ENCODE results near the gene ZNF101.
A peak's percentile ranks its signal among the peaks of the same experiment; 100 is the strongest.

The ZNF101 gene

DNA sequence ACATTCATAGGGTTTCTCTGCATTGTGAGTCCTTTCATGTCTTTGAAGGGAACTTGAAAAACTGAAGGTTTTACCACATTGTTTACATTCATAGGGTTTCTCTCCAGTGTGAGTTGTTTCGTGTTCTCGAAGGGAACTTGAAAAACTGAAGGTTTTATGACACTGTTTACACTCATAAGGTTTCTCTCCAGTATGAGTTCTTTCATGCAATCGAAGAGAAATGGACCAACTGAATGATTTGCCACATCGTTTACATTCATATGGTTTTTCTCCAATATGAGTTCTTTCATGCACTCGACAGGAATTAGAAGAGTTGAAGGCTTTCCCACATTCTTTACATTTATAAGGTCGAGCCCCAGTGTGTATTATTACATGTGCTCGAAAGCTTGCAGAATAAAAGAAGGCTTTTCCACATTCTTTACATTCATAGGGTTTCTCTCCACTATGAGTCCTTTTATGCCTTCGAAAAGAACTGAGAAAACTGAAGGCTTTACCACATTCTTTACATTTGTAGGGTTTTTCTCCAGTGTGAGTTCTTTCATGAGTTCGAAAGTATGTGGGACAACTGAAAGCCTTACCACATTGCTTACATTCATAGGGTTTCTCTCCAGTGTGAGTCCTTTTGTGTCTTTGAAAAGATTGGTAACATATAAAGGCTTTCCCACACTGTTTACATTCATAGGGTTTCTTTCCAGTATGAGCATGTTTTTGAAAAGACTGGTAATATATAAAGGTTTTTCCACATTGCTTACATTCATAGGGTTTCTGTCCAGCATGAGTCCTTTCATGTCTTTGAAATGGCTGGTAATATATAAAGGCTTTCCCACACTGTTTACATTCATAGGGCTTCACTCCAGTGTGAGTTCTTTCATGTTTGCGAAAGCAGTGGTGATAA is 43.5 kb downstream of the ZNF101 start:
- no peak for DNase-seq

DNA sequence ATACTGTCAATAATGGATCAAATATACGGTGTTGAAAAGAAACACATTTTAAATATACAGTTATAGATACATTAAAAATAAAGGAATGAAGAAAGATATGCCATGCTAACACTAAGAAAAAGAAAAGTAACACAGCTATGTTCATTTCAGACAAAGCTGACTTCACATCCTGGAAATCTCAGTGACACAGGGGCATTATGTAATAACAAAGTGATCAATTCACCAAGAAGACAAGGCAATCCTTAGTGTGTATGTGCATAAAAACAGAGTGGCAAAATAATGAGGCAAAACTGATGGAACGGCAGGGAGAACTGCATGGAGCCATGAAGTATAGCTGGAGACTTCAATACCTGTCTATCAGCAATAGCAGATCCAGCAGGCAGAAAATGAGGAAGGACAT is 51.2 kb downstream of the ZNF101 start:
- DNase-seq = no peak

DNA sequence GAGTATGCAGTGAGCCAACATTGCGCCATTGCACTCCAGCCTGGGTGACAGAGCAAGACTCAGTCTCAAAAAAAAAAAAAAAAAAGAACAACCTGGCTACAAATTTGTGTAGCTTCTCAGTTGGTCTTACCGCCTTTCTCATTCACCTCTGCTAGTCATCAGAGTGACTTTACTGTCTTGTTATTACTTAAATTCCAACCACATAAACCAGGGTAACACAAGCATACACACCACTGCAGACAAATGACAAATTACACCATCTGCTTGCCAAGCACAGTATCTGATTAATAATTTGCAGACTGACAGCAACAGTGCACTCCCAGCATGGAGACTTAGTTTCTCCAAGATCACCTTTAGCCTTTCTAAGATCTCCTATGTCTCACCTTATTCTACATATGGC is 53.3 kb downstream of the ZNF101 start:
- DNase-seq = no peak

DNA sequence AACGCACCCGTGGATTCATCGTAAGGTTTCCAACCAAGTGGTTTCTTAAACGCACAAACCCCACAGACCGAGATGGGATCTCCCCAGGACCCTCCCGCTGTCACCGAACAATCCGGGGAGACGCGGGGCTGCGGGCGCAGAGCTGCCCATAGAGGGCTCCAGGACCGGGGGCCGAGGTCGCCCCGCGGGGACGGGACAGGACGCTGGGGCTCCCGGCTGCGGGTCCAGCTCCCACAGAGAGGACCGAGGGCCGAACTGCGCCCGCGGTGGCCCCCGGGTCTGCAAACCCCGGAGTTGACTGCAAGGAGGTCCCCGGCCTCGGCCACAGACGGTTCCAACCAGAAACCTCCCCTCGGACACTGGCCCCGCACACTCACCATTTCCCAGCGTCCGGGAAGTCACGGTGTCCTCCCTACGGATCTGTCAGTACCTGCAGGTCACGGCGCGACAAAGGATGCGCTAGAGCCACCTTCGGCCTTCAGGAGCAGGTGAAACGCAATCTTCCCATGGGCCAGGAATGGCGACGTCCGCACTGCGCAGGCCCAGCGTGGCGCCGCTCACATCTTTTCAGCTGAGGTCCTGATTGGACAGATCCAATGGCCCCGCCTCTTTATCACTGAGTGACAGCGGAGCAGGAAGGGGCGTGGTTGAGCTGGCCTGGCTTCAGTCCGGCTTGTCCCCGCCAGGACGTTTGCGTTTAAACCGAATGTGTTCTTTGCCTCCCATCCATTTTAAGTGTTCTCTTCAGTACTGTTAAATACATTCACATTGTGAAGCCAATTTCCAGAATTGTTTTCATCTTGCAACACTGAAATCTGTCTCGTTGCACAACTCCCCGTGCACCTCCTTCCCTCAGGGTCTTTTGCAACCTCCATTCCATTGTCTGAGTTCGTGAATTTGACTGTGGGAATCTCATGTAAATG is 64.2 kb downstream of the ZNF101 start, which contains the start of gene ZNF14:
Gene ZNF14, minus strand, starts transcription at position 534 of the 923 bp plus-strand sequence. Its CDS starts 154 bp downstream, at position 380.
- peak; percentile 96 for DNase-seq
